Right hindlimb (tissue), 1 donor: Measurements from ENCODE around the gene MEF2D.

Experiments
- DNase-seq: peaks from one replicate; pipeline ENCODE4 v3.0.0-alpha.2; 2018

MEF2D gene

GRCh38 chr1:156523801-156524480 is 23.4 kb upstream of the MEF2D start:
- DNase-seq: no peak

GRCh38 chr1:156522443-156522970 is 21.9 kb upstream of the MEF2D start:
- no peak for DNase-seq

GRCh38 chr1:156517748-156518147 is 17.2 kb upstream of the MEF2D start:
- DNase-seq: no peak

DNA sequence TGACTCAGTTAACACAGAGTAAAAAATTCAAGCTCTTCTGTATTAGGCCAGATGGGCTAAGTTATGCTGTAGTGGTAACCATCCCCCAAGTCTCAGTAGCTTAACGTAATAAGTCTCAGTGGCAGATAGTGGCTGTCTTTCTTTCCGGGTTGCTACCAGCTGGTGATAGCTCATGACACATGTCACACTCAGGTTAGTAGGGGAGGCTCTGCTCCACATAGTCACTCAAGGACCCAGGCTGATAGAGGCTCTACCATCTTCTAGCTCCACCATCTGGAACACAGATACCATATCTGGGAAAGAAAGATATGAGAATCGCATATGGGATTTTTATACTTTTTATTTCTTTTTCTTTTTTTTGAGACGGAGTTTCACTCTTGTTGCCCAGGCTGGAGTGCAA is 16.2 kb upstream of the MEF2D start:
- no peak for DNase-seq

DNA sequence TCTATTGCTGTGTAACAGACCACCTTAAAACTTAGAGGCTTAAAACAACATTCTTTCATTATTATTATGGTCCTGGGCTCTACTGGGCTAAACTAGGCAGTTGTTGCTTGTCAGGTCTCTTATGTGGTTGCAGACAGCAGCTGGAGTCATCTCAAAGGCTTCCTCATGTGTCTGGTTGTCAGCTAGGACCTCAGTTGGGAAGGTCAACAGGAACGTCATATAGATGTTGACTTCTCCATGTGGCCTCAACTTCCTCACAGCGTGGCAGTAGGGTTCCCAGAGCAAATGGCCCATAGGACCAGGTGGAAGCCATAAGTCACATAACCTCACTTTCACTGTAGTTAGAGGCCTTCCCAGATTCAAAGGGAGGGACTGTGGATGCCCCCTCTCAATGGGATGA is 15.4 kb upstream of the MEF2D start:
- no peak for DNase-seq

- no peak for DNase-seq
Measured at GRCh38 chr1:156513185-156513584, 12.6 kb upstream of the MEF2D start.

- no peak for DNase-seq
Measured at GRCh38 chr1:156511644-156512043, 11.1 kb upstream of the MEF2D start.

GRCh38 chr1:156510709-156511108 is 10.1 kb upstream of the MEF2D start:
- DNase-seq: peak; percentile 67

DNA sequence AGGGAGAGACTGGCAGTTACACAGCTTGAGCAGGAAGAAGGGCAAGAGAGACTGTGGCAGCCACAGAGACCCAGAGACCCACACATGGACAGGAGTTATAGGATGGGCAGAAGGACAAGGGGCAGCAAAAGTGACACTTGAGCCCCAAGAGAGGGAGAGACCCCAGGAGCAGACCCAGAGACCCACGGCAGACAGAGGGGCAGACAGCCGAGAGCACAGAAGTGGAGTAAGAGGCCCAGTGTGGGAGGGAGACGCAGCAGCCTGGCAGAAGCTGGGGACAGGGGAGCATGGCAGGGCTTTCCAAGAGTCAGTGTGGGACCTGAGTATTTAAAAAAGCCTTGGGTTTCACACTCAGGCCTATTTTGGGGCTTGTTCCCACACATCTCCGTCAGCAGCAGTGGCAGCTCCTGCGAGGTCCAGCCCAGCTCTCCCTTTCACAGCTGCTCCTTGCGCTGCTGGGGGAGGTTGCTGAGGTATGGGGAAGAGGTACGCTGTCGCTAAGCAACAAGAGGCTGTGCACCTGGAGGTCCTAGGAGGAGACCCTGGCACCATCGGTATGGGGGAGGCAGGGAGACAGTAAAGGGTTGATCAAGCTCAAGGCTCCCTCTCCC is 9.0 kb upstream of the MEF2D start:
- DNase-seq: no peak

DNA sequence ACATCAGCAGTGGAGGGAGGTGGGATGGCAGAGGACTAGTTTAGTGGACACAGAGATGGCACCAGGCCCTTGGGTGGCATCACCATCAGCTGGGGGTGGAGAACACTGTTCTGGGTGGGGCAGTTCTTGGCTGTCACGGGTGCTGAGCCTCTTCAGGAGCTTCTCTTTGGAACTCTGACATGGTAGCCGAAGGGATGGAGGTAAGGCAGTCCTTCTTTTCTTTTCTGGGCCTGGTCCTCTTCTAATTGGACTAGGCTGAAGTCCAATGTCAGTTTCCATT is 8.3 kb upstream of the MEF2D start:
- DNase-seq: no peak

DNA sequence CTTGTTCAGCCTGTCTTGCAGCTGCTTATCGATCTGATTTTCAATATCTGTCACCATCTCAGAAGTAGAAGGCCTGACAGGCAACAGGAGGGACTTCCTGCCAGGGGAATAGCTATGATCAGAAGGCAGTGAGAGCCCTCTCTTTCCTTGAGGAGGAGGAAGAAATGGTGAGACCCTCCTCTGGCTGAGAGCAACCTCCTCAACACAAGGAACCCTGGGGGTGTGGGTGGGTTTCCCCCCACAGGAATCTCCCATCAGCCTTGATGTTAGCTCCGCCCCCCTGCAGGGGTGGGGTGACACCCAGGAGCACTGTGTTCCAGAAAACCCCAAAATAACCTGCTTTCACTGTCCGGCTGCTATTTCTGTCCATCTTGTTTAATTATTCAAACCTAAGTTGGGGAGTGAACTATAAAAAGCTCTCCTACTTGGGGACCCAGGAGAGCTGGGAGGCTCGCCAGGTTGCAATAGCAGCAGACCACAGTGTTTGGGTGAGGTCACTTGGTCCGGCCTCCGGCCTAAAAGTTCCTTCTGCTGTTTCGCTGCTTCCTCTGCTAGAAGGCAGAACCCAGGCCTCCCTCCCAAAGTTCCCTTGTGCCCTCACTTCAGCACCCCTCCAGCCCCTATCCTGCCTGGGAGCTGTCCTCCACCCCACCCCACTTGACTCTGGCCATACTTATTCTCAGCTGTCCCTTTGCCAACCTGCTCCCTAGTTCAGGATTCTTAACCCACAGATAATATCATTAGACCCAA is 7.8 kb upstream of the MEF2D start:
- DNase-seq: peak; percentile 57

DNA sequence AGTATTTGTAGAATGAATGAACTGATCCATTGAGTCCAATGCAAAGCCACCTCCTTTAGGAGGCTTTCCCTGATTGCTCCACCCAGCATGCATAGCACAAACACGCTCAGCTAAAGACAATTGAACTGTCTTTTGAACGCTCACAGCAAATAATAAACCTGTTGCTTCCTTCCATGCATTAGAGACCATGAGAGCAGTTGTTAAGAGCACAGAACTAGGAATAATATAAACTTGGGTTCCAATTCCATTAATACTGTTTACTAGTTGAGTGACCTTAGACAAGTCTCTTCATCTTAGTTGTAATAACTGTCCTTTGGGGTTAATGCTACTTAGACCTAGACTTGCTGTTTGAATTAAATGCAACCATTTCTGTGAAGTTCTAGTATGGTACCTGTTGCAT is 5.9 kb upstream of the MEF2D start:
- no peak for DNase-seq

DNA sequence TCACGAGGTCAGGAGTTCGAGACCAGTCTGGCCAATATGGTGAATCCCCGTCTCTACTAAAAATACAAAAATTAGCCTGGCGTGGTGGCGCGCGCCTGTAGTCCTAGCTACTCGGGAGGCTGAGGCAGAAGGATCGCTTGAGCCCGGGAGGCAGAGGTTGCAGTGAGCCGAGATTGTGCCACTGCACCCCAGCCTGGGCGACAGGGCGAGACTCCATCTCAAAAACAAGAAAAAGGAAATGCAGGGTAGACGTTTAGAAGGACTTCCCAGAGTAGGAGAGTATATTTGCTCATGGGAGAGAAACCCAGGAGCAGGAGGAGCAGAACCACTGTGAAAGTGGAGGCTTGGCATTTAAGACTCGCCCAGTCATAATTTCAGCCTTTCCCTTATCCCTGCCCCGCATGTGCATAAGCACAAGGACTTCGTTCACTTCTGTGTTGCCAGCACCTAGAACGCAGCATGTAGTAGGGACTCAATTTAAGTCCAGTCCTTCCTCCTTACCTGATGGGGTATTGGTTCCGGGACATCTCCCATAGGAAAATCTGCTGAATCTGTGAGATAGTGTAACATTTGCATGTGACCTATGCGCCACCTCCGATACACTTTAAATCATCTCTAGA is 5.2 kb upstream of the MEF2D start:
- DNase-seq: no peak

DNA sequence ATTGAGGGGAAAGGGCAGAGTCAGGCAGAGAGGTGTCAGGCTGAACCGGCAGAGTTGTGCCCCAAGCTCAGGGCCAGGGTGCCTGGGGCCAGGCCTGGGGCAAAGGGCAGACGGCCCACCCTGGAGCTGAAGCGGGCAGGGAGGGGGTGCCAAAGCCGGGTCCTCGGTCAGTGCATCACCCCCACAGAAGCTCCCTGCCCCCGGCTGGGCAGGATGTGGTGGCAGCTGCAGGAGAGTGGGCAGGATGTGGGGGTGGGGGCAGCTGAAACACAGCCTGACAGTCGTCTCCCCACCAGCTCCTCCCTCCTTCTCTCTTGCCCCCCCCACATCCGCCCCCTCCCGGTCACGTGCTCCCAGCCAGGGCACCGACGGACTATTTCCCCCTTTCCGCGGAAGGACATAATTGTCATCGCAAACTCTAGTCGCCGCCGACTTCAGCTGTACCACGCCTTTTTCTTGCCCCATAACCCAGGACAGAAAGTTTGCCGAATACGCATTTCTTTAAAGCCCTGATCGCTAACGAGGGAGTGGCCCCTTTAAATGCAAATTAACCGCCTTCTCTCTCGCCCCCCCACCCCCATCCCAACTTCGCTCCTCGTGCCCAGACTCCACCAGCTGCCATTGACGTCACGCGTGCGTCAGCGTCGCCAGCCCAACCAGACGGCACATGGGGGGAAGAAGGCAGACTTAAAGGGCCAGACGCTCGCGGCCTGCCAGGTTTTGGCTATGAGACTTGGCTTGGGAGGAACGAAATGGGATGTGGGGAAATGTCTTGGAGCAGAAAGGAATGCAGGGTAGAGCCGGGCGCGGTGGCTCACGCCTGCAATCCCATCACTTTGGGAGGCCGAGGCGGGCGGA is 4.5 kb upstream of the MEF2D start:
- DNase-seq: peak; percentile 99

GRCh38 chr1:156504438-156504813 is 3.9 kb upstream of the MEF2D start:
- no peak for DNase-seq

DNA sequence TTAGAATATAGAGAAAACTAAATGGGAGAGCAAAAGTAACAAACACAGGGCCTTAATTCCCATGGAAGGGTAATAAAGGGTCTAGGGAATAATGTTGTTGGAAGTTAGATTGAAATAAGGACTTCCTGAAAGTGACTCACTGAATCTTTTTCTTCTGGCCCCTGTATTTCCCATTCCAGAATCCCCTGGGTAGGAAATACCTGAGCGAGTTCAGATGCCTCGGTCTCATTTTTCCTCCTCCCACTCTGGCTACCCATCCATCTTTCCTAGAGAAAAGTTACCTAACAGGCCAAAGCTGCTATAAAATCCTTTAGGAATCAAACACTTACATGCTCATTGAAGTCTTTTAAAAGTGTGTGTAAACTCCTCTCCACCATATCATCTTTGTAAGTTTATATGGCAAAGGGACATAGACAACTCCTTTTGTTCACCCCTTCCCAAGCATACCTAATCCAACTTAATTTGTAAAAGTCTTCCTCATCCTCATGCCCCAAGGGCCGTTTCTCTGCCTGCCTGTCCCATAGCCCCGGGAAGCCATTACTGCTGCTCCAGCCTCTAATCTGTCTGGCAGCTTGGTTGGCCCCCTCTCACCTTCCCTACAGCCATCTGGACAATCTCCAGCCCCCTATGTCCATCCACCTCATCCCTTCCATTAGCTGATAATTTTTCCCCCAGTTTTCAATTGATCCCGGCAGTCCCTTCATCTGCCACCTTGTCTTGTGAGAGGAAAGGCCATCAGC is 3.3 kb upstream of the MEF2D start:
- no peak for DNase-seq

DNA sequence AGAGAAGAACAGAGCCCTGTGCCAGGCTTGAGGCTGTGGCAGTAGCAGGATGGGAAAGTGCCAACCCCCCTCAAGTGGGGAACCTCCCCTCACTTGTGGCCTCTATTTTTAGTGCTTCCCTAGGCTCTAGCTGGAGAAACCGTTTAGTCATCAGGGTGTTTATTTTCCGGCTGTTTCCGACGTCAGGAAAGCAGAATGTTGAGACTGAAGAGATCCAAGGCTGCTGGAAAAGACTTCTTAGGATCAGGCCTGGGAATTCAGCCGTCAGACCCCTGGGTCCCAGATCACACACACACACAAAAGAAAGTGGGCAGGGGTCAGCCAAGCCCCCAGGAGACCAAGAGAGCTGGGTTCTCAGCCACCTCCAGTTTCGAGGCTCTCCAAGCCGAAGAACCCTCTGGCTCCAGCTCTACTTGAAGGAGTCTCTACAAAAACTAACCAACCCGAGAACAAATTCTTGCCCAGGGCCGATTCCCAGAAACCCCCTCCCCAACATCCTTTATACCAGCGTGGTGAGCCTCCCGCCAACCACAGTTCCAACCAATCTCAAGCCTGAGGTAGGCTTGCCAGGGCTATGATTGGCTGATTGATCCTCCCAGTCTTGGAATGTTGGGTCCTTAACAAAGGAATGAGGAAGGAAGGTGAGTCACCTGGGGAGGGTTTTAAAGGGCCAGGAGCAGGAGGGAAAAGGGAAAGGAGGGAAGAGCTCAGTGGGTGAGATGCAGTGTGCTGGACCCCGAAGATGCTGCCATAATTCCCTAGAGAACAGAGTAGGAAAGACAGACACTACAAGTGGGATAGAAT is 2.5 kb upstream of the MEF2D start:
- DNase-seq: peak; percentile 78

- DNase-seq: no peak
Measured at GRCh38 chr1:156502391-156502893, 1.9 kb upstream of the MEF2D start.

DNA sequence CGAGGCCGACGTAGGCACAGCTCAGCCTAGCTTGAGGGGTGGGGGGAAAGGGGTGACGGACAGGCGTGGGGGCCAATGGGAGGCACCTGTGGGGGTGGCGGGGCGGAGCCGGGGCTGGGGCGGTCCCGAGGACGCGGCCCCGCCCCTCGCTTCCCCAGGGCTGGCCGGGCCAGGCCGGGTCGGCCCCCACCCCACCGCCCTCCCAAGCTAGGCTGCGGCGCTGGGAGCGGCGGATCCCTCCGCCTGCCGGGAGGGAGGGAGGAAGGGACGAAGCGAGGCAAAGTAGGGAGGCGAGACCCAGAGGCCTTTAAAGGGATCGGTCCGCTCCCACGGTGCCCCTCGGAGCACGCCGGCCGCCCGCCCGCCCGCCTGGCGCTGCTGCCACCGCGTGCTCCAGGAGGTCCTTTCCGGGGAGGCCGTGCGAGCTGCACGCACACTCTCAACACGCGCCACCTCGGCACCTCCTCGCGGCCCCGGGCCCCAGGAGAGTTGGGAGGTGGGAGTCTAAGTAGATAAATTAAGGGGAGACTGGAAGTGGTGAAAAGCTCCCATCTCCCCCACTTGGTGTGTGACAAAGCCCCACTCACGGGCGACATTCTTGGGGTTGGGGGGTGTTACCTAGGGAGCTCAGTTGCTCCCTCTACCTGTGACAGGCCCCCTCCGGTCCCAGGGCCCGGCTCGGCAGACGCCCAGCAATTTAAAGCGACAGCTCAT is 375 bp upstream of the MEF2D start:
- peak; percentile 98 for DNase-seq

- DNase-seq: peak; percentile 91
Measured at GRCh38 chr1:156499842-156500542, 583 bp downstream of the MEF2D start.
